ENCODE measurements around the gene RPLP1. TPM values are rescaled to one million over a fixed set of nuclear protein-coding genes. Genes with fewer than 3 reads are reported as not detected.
A peak's percentile ranks its signal among the peaks of the same experiment; 100 is the strongest.

Gene RPLP1
- total and polyA plus RNA-seq, 2 of the 8 experiments (the other 6 are each of a cell fraction or from before 2014, with no cell fraction given): 2,089 to 4,387 TPM

DNA sequence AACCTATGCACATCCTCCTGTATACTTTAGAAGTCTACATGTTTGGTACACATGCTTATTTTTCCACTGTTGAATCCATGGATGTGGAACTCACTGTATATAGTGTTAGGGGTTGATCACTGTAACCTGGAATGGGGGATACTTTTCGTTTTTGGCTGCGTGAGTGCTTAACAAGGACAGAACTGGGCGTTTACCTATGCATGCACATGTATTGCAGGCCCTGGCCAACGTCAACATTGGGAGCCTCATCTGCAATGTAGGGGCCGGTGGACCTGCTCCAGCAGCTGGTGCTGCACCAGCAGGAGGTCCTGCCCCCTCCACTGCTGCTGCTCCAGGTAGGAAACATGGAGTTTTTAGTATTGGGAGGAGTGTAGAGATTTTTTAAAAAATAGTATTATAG lies 2.3 kb downstream of the RPLP1 start:
- DNase-seq (ENCODE audit: low read depth in 1 of 2, low spot score in 2 of 2) (no peak), FAIRE-seq (no peak)
- Histone ChIP-seq H3K9me3 (ENCODE audit: insufficient read depth in 2 of 2, low read depth in 1 of 2, low read length in 1 of 2) (no peaks in the 10 kb centered on the region), H3K23me2 (ENCODE audit: low read depth, low read length) (peaks cover 7% of the 10 kb centered on the region; the same call in 1 of the 2 replicates), H3K14ac (ENCODE audit: insufficient read length) (no peak overlapping the region), H3K23ac (ENCODE audit: insufficient read length) (no peak overlapping the region), H3K79me1 (ENCODE audit: low read depth, low read length) (peaks cover 3% of the 10 kb centered on the region; the same call in 1 of the 2 replicates), H2BK15ac (ENCODE audit: low read length) (no peak overlapping the region), H3K36me3 (ENCODE audit: control insufficient read depth in 2 of 4, insufficient read depth in 4 of 4, low read length in 3 of 4) (peaks cover 13 to 42% (median 30%) of the 10 kb centered on the region in 4 experiments), H3K18ac (ENCODE audit: extremely low read depth, low read length) (no peak overlapping the region), H3K56ac (replicated peaks; ENCODE audit: insufficient read length, low read depth, low read length) (no peak overlapping the region), H3K4me2 (ENCODE audit: insufficient read depth in 1 of 2, low read depth in 2 of 2, low read length in 2 of 2) (peak overlapping the region; percentile 96 to 100), H3K4me3 (ENCODE audit: extremely low read depth in 1 of 4, insufficient read depth in 2 of 4, low read depth in 3 of 4, low read length in 4 of 4) (peak overlapping the region; percentile 68 to 98 (median 92); a peak in 7 of 8 replicates), H3K4ac (replicated peaks; ENCODE audit: insufficient read length, low read depth, low read length) (no peak overlapping the region), H2BK5ac (ENCODE audit: low read depth, low read length) (no peak overlapping the region), H2BK120ac (replicated peaks; ENCODE audit: low read depth, low read length) (no peak overlapping the region), H4K20me1 (replicated peaks in 1 of 2; ENCODE audit: control insufficient read depth in 1 of 2, insufficient read depth in 2 of 2, low read length in 2 of 2) (peaks cover 23 to 26% of the 10 kb centered on the region in 2 experiments), H2BK12ac (ENCODE audit: low read depth, low read length) (no peak overlapping the region), H4K91ac (replicated peaks; ENCODE audit: insufficient read length, low read length) (no peak overlapping the region), H3K4me1 (replicated peaks in 1 of 4; ENCODE audit: control insufficient read depth in 3 of 4, insufficient read depth in 4 of 4, low read length in 3 of 4) (peaks cover 0 to 7% (median 1%) of the 10 kb centered on the region in 4 experiments; a peak in 3 of 7 replicates), H4K5ac (ENCODE audit: insufficient read length, low read depth, low read length) (no peak overlapping the region), H2AFZ (ENCODE audit: low read length) (no peak overlapping the region), H2AK5ac (ENCODE audit: low read depth, low read length) (no peak overlapping the region), H3K79me2 (ENCODE audit: control insufficient read depth in 1 of 2, insufficient read depth in 2 of 2, low read length in 2 of 2) (peaks cover 14 to 32% of the 10 kb centered on the region in 2 experiments), H3K9ac (replicated peaks in 1 of 4; ENCODE audit: extremely low read depth in 1 of 4, low read depth in 3 of 4, low read length in 3 of 4) (peak overlapping the region in 2 of 4 experiments; percentile 37; a peak in 2 of 7 replicates), H4K8ac (ENCODE audit: extremely low read depth, insufficient read depth, low read length) (no peak overlapping the region), H2BK20ac (ENCODE audit: low read length) (no peak overlapping the region), H3K27me3 (replicated peaks in 1 of 4; ENCODE audit: control insufficient read depth in 3 of 4, extremely low read depth in 1 of 4, insufficient read depth in 3 of 4, low read length in 3 of 4) (no peaks in the 10 kb centered on the region), H3K27ac (ENCODE audit: low read depth, low read length) (no peak overlapping the region)
- CTCF ChIA-PET (ENCODE audit: partially characterized antibody): interaction anchor here (0.6 to 3.7 kb wide), 4 partner anchors 8 to 1163 kb away, joined by 3 to 20 read pairs (median 9); no protein-coding TSS in a partner anchor
- POLR2A ChIA-PET (ENCODE audit: partially characterized antibody): interaction anchor here (0.7 to 9.7 kb wide), 6 partner anchors 8 to 1874 kb away, joined by 3 to 207 read pairs (median 4); partner anchors contain the start of gene KIF23
- 67% methylated on average over 5 of the region's 5 CpGs; no CpG with 5 or more reads in 1 of the 2 experiments for WGBS, 2 experiments (ENCODE audit: extremely low coverage in 1 of 2, insufficient coverage in 1 of 2, insufficient read length in 1 of 2, insufficient replicate concordance in 2 of 2, low coverage in 1 of 2, low lambda C conversion rate in 2 of 2, missing lambda C conversion rate in 1 of 2)
- TF ChIP-seq CBX5 (IDR thresholded peaks at IDR 0.05; ENCODE audit: low read depth, low read length) (no peak), ASH2L (IDR thresholded peaks at IDR 0.05; ENCODE audit: low read length) (no peak), CTBP2 (IDR thresholded peaks at IDR 0.05; ENCODE audit: borderline replicate concordance, insufficient read depth, insufficient read length, low read length) (no peak), POLR2AphosphoS5 (IDR thresholded peaks at IDR 0.05; ENCODE audit: low read depth, low read length) (peak; percentile 49; the same call in 1 of the 2 replicates)

All from H1 (cell line).